Colonic mucosa (tissue), 4 donors: Measurements from ENCODE around the gene ESPNL. TPM values are rescaled to one million over a fixed set of nuclear protein-coding genes. Genes with fewer than 3 reads are reported as not detected.

Source experiments
- DNase-seq: peaks from one replicate; pipeline ENCODE4 v3.0.0-alpha.2; 2020
- H3K27ac ChIP-seq: fragments of 200-600 bp; one replicate; pipeline ENCODE4 v1.8.0; 2021
- H3K27me3 ChIP-seq: fragments of 200-600 bp; one replicate; pipeline ENCODE4 v1.8.0; 2021
- H3K36me3 ChIP-seq: fragments of 200-600 bp; one replicate; pipeline ENCODE4 v1.8.0; 2021
- H3K4me1 ChIP-seq: fragments of 200-600 bp; one replicate; pipeline ENCODE4 v1.8.0; 2021; ENCODE audit warnings: mild to moderate bottlenecking
- H3K4me3 ChIP-seq: fragments of 200-600 bp; one replicate; pipeline ENCODE4 v1.8.0; 2021
- H3K9ac ChIP-seq, 2 donors: one replicate each; pipeline ENCODE4 v1.7.0; 2013; ENCODE audit warnings: control low read depth in 2 of 2, low read depth in 2 of 2, low read length in 2 of 2
- H3K9me3 ChIP-seq: fragments of 200-600 bp; one replicate; pipeline ENCODE4 v1.8.0; 2021
- CTCF ChIP-seq: fragments of 200-600 bp; IDR thresholded peaks from one replicate; pipeline ENCODE4 v1.8.0; 2022; ENCODE audit warnings: antibody characterized with exemption, mild to moderate bottlenecking
- intact Hi-C: fragments of 100-400 bp; cut with DNase I; formaldehyde crosslinking; loops from one replicate; pipeline ENCODE4 v1.14.1; 2022
- total RNA-seq, 2 donors: library from RNA; stranded (reverse); fragmentation: NEBNext Ultra II Directional in 1 of 2; extraction: Animal tissue kit (Norgen Biotek cat#: 25700) in 1 of 2; gene quantifications; one replicate each; pipeline ENCODE4 v1.2.1, GENCODE V29; 2021
- donor health status: healthy.
- donor health status: DM: no; HTN: no; CAD: no.
- donor health status: DM: no; HTN: no; CAD: no.

ESPNL gene
- total RNA-seq, 2 donors from 2014 or later = 0.08 to 0.12 TPM

DNA sequence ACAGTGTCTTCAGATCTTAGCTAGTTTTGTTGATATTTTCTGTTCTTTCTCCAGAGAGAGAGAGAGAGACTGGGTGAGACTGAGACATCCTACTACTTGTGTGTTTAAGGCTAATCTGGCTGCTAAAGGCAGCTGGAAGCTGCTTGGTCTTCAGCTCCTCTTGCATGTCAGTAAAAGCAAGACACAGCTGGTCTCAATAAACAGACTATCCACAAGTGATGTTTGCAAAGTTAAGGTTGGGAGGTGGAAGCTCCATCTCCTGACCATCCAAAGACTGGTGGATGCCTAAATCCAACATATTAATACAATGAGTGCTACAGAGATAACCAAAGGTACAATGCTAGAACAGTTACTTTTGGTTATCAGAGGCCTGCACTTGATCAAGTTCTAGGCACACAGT, 76.5 kb downstream of the ESPNL start:
- H3K9ac ChIP-seq = no peak overlapping the region
- no peak for TF ChIP-seq CTCF
- no peaks in the 10 kb centered on the region for H3K9me3 ChIP-seq
- H3K27me3 ChIP-seq = no peaks in the 10 kb centered on the region
- DNase-seq = no peak
- peaks cover 8% of the 10 kb centered on the region for H3K36me3 ChIP-seq
- H3K4me3 ChIP-seq = no peak overlapping the region
- no peaks in the 10 kb centered on the region for H3K4me1 ChIP-seq
- H3K27ac ChIP-seq = no peak overlapping the region
- intact Hi-C loops = no loop called here

GRCh38 chr2:238180554-238180953, 80.4 kb downstream of the ESPNL start:
- TF ChIP-seq CTCF = no peak
- Histone ChIP-seq H3K36me3 (peaks cover 14% of the 10 kb centered on the region), H3K4me3 (no peak overlapping the region), H3K27me3 (no peaks in the 10 kb centered on the region), H3K27ac (no peak overlapping the region), H3K9me3 (no peaks in the 10 kb centered on the region), H3K4me1 (no peaks in the 10 kb centered on the region), H3K9ac (no peak overlapping the region)
- intact Hi-C loops = no loop called here
- DNase-seq = no peak

DNA sequence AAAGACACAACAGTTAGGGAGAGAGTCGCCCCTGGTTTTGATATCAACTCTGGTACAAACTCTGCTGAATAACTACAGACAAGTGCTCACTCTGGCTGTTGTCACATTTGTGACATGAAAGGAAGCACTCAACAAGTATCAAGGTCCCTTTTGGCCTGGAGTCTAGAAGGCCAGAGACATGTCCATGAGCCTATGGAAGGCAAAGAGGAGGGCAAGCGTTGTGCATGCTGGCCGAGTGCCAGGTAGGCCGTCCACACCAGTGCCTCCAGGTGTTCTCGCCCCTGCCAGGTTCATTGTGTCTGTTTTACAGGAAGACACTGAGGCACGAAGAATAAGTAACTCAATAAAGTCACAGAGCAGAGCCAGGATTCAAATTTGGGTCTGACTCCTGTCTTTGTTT, 82.2 kb downstream of the ESPNL start:
- intact Hi-C loops = no loop called here
- H3K9ac ChIP-seq = no peak overlapping the region

More for the DNA sequence above, 82.2 kb downstream of the ESPNL start:
- no peak overlapping the region for H3K4me3 ChIP-seq
- DNase-seq = no peak
- H3K27me3 ChIP-seq = no peaks in the 10 kb centered on the region
- H3K27ac ChIP-seq = no peak overlapping the region
- no peaks in the 10 kb centered on the region for H3K9me3 ChIP-seq
- H3K4me1 ChIP-seq = no peaks in the 10 kb centered on the region
- H3K36me3 ChIP-seq = peaks cover 20% of the 10 kb centered on the region
- TF ChIP-seq CTCF = no peak

Other genes starting within 250 kb of the ESPNL start
- gene RAMP1, start 240.7 kb upstream of the ESPNL start, total RNA-seq = 10 to 100 TPM in 1 of 2 donors, 1 to 10 TPM in 1; 2.7 to 27.2 TPM
- gene UBE2F, start 133.3 kb upstream of the ESPNL start, total RNA-seq = 10 to 100 TPM; 51.8 to 54.7 TPM
- gene SCLY, start 39.3 kb upstream of the ESPNL start, total RNA-seq = 10 to 100 TPM; 10.2 to 36.9 TPM
- gene KLHL30, start 38.3 kb downstream of the ESPNL start, total RNA-seq = under 1 TPM; 0.07 to 0.13 TPM
- under 1 TPM in 1 of 2 donors, not detected in 1; 0.50 TPM for gene ERFE, start 58.6 kb downstream of the ESPNL start, total RNA-seq
- 10 to 100 TPM; 27.8 to 50.3 TPM for gene ILKAP, start 103.4 kb downstream of the ESPNL start, total RNA-seq
- gene HES6, start 139.7 kb downstream of the ESPNL start, total RNA-seq = 10 to 100 TPM; 55.6 to 79.5 TPM
- 10 to 100 TPM; 22.1 to 29.2 TPM for gene PER2, start 188.3 kb downstream of the ESPNL start, total RNA-seq
- 10 to 100 TPM; 16.2 to 18.5 TPM for gene TRAF3IP1, start 220.2 kb downstream of the ESPNL start, total RNA-seq